KOPT-K1 (cell line): Measurements from ENCODE around the gene NIPBL.
"Not testable (repeated sequence)": the region's sequence is repeated elsewhere in the genome, so short reads cannot be mapped to it uniquely, and the experiment has no call there.

Experiments used
- H3K27ac ChIP-seq: fragments of 200-600 bp; sonication (generic); 2 replicates; pipeline ENCODE4 v1.5.1; 2016; ENCODE audit warnings: antibody characterized with exemption, mild to moderate bottlenecking, low read depth, low read length; ENCODE audit not compliant: poor library complexity, severe bottlenecking
- H3K36me3 ChIP-seq: fragments of 200-600 bp; sonication (generic); 2 replicates; pipeline ENCODE4 v1.5.1; 2017; ENCODE audit warnings: antibody characterized with exemption, mild to moderate bottlenecking, low read length, moderate library complexity; ENCODE audit not compliant: insufficient read depth
- H3K9me3 ChIP-seq: fragments of 200-600 bp; sonication (generic); 2 replicates; pipeline ENCODE4 v1.5.1; 2017; ENCODE audit warnings: antibody characterized with exemption, low read length, mild to moderate bottlenecking; ENCODE audit not compliant: insufficient read depth, poor library complexity, severe bottlenecking

Gene NIPBL

DNA sequence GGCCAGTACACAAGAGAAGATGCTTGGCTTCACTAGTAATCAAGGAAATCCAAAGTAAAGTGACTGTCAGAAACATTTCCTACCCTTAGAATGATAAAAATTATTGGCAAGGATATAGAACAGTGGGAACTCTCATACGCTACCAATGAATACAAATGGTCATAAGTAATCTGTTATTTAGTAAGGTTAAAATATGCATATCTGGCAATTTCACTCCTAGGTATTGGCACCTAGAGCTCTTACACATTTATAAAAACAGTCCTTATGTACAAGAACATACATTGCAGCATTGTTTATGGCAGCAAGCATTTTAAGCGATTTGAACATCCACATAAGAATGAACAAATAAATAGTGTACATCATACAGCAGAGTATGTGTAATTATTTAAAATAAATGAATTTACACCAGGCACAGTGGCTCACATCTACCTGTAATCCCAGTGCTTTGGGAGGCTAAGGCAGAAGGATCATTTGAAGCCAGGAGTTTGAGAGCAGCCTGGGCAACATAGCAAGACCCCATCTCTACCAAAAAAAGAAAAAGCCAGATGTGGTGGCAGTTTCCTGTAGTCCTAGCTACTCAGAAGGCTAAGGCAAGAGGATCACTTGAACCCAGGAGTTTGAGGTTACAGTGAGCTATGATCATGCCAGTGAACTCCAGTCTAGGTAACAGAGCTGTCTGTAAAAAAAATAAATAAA, 93.3 kb downstream of the NIPBL start:
- H3K9me3 ChIP-seq, result no peaks in the 10 kb centered on the region
- H3K36me3 ChIP-seq, result peaks cover 84% of the 10 kb centered on the region
- H3K27ac ChIP-seq, result no peak overlapping the region

DNA sequence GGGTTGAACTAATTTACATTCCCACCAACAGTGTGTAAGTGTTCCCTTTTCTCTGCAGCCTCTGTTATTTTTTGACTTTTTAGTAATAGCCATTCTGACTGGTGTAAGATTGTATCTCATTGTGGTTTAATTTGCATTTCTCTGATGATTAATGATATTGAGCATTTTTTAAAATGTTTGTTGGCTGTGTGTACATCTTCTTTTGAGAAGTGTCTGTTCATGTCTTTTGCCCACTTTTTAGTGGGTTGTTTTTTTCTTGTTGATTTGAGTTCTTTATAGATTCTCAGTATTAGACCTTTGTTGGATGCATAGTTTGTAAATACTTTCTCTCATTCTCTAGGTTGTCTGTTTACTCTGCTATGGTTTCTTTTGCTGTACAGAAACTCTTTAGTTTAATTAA, 101.6 kb downstream of the NIPBL start:
- Histone ChIP-seq H3K36me3 (peaks cover 74% of the 10 kb centered on the region), H3K27ac (no peak overlapping the region), H3K9me3 (peaks cover 34% of the 10 kb centered on the region)

DNA sequence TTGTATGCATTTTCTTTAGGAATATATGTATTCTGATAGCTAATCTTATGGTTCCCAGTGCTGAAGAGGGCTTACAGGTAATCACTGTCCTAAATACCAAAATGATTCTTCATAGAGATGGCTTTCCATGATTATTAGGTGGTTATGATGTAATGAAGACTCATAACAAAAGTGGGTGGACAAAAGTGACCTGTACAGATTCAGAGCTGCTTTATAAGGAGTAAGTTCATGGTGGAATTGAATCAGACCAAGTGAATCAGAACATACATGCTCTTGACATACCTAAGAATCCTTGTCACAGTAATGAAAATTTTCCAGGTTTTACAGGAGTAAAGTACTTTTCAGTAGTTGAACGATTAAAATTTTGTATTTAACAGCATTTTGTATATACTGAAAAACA, 105.6 kb downstream of the NIPBL start:
- H3K27ac ChIP-seq, result no peak overlapping the region
- H3K9me3 ChIP-seq, result peaks cover 30% of the 10 kb centered on the region

DNA sequence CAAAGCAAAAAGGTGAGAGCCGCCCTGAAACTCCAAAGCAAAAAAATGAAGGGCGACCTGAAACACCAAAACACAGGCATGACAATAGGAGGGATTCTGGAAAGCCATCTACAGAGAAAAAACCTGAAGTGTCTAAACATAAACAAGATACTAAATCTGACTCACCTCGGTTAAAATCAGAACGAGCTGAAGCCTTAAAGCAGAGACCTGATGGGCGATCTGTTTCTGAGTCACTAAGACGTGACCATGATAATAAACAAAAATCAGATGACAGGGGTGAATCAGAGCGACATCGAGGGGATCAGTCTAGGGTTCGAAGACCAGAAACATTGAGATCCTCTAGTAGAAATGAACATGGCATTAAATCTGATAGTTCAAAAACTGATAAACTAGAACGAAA, 108.8 kb downstream of the NIPBL start:
- Histone ChIP-seq H3K27ac (no peak overlapping the region), H3K36me3 (peaks cover 39% of the 10 kb centered on the region), H3K9me3 (no peaks in the 10 kb centered on the region)

More for the DNA sequence above, 105.6 kb downstream of the NIPBL start:
- H3K36me3 ChIP-seq, result peaks cover 61% of the 10 kb centered on the region

DNA sequence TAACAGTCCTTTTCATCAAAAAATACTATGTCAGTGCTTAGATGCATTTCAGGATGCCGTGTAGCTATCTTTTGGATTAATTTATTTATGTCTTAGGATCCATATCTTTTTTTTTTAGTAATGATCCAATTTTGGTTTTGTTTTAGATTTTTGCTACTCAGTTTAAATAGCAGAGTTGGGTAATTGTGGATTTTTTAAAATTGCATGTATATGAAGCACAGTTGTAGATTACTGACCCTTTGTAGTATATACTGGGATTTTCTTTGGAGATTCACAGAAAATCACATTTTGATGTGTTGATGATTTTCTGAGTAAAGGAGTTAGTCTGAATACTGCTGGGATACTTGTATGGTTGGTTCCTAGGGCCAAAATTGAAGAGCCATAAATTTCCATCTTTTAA, 111.8 kb downstream of the NIPBL start:
- Histone ChIP-seq H3K27ac (no peak overlapping the region), H3K36me3 (peaks cover 35% of the 10 kb centered on the region), H3K9me3 (no peaks in the 10 kb centered on the region)

DNA sequence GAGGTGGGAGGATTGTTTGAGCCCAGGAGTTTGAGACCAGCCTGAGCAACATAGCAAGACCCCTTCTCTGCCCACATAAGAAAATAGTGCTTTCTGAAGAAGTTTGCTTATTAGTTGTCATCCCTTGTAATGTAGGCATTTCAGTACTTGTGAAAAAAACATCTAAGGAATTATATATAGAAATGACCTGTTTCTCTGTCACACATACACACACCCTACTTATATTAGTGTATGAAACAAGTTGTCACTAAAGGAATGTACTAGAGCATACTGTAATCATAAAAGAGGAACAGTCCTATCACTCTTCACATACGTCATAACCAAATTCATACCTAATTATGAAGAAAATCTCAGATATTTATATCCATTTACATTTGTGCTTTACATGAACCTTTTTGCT, 122.0 kb downstream of the NIPBL start:
- Histone ChIP-seq H3K36me3 (peaks cover 78% of the 10 kb centered on the region), H3K9me3 (no peaks in the 10 kb centered on the region), H3K27ac (no peak overlapping the region)

DNA sequence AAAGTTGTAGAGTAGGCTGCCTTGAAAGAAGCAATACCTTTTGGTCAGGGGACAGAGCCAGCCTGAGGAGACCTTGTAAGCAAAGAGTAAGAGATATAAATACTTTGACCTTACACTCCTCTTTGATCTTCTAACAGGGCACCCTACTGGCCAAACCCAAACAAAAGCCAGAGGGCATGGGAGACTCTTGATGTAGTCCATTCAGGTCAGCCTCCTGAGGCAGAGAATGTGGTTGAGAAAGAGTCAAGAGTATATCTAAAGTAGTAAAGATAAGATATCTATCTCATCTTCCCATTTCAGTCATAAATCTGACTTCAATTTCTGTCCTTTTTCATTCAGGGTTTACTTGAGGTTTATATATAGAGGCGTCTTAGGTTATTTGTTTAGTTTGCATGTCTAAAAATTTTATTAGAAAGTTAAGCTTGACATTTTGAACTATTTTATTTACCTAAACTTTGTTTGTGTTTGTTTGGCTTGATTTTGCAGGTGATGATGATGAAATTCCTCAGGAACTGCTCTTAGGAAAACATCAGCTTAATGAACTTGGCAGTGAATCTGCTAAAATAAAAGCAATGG, 125.7 kb downstream of the NIPBL start:
- Histone ChIP-seq H3K9me3 (no peaks in the 10 kb centered on the region), H3K27ac (no peak overlapping the region), H3K36me3 (peaks cover 89% of the 10 kb centered on the region)

DNA sequence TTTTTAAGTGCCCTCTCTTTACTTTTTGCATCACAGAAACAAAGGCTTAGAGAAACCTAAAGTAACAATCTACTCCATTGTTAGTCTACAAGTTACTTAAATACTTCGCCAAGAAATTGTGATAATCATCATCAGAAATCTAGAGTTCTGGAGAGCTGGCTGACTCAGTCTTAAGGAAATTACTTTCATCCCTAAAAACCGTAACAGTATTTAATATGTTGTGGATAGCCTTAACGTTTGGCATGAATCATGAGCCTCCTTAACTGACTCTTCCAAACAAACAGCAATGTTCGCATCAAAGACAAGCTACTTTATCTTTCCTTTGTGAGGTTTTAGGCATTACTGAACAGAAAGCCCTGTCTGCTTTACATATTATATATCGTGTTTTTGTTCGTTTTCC, 128.7 kb downstream of the NIPBL start:
- H3K36me3 ChIP-seq, result peaks cover 95% of the 10 kb centered on the region
- no peaks in the 10 kb centered on the region for H3K9me3 ChIP-seq
- no peak overlapping the region for H3K27ac ChIP-seq

DNA sequence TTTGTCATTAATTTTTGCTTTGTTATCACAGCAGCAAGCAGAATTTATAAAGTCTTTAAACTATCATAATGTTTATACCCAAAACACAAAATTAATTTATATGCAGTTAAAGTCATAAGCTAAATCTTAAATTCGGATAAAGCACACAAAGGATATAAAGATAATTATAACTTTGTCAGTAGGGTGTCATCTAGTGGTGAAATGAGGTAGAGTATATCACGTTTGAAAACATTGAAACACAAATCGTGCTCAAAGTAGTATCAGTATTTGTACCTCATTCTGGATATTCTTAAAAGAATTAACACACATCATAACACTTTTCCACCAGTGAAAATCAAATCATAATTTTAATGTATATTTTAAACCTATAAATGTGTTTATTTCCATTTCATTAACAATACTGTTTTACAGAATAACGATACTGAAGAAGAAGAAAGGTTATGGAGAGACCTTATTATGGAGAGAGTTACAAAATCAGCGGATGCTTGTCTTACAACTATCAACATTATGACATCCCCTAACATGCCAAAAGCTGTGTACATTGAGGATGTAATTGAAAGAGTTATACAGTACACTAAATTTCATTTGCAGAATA, 129.5 kb downstream of the NIPBL start:
- H3K27ac ChIP-seq, result no peak overlapping the region
- peaks cover 94% of the 10 kb centered on the region for H3K36me3 ChIP-seq

DNA sequence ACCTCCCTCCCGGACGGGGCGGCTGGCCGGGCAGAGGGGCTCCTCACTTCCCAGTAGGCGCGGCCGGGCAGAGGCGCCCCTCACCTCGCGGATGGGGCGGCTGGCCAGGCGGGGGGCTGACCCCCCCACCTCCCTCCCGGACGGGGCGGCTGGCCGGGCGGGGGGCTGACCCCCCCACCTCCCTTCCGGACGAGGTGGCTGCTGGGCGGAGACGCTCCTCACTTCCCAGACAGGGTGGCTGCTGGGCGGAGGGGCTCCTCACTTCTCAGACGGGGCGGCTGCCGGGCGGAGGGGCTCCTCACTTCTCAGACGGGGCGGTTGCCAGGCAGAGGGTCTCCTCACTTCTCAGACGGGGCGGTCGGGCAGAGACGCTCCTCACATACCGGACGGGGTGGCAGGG, 136.6 kb downstream of the NIPBL start:
- not testable (repeated sequence) for H3K9me3 ChIP-seq, H3K27ac ChIP-seq
- H3K36me3 ChIP-seq, result peaks cover 70% of the 10 kb centered on the region

More for the DNA sequence above, 129.5 kb downstream of the NIPBL start:
- H3K9me3 ChIP-seq, result no peaks in the 10 kb centered on the region

DNA sequence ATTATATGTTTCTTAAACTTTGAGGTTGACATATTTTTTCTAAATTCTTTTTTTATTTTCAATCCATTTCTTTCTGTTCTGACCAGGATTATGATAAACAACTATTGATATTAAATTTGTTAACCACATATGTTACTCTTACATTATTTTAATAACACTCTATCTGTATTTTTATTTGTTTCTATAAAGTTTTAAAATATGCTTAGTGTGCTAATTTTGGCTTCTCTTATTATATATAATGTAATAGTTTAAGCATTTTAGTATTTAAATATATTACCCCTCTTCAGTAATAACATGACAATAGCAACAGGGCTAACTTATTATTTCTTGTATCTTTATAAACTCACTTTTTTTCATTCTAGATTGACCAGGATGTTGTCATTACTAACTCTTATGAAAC, 137.8 kb downstream of the NIPBL start:
- H3K36me3 ChIP-seq, result peaks cover 70% of the 10 kb centered on the region
- no peaks in the 10 kb centered on the region for H3K9me3 ChIP-seq
- H3K27ac ChIP-seq, result no peak overlapping the region

DNA sequence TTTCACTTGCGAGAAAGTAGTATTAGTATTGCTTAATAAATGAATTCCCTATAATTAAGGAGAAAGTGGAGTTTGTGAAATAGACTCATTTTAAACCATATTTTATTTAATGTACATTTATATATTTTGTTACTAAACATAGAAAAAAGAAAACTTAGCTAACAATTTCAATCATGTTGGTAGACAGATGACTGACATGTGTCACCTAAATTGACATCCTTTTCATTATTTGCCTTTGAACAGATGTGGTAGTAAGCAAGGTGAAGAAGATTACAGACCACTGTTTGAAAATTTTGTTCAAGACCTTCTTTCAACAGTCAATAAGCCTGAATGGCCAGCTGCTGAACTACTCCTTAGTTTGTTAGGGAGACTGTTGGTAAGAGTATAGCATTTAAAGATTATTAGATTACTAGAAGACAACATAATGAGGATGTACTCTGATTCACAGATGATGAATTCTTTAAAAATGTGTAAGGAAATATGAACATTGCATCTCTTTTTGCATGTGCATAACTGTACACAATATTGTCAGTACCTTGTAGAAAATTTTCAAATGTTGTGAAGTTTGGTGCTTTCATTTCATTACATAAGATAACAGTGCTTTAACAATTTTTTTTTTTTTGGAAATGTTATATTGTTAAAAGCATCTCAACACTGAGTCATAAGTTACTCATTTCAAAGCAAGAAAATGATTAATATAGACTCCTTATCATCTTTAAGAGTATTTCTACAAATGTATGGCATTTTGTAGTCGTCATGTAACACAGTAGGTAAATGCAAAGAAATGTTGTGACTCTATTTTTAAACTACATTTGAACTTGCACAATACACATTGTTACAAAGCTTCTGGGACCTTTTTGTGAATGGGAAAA, 139.5 kb downstream of the NIPBL start:
- H3K27ac ChIP-seq, result no peak overlapping the region
- H3K9me3 ChIP-seq, result no peaks in the 10 kb centered on the region
- H3K36me3 ChIP-seq, result peaks cover 65% of the 10 kb centered on the region

DNA sequence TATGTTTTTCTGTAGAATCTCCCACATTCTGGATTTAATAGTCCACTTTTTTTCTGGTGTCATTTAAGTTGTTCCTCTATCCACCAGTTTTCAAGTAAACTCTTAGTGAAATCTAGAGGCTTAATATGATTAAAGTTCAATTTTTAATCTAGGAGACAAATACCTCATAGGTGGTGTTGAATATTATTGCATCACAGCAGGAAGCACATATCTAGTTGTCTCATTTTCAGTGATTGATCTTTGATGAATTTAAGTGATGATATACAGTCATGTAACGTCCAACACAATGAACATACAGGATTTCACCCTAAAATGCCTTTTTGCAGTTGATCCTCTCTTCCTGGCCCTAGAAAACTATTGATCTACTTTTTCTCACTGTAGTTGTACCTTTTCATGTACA, 152.3 kb downstream of the NIPBL start:
- no peak overlapping the region for H3K27ac ChIP-seq
- no peaks in the 10 kb centered on the region for H3K9me3 ChIP-seq
- H3K36me3 ChIP-seq, result peaks cover 87% of the 10 kb centered on the region

DNA sequence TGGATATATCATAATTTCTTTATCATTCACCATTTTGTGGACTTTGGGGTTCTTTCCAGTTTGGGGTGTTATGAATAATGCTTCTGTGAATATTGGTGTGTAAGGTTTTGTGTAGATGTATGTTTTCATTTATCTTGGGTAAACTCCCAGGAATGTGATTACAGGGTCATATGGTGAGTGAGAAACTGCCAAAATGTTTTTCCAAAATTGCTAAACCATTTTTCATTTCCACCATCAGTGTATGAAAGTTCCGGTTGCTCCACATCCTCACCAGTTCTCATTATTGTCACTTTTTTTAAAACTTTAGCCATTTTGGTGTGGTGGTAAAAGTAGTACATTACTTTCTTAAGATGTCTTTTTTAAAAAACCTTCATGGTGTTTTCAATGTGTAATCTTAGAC, 152.9 kb downstream of the NIPBL start:
- Histone ChIP-seq H3K36me3 (peaks cover 86% of the 10 kb centered on the region), H3K27ac (no peak overlapping the region), H3K9me3 (no peaks in the 10 kb centered on the region)

DNA sequence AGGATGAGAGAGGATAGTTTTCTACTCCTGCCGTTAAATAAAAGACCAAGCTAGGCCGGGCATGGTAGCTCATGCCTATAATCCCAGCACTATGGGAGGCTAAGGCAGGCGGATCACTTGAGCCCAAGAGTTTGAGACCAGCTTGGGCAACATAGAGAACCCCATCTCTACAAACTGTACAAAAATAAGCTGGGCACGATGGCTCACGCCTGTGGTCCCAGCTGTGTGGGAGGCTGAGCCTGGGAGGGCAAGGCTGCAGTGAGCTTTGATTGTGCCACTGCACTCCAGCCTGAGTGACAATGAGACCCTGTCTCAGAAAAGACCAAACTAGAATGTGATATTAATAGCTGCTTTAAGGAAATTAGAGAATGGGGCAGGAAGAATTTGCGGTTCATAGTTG, 158.4 kb downstream of the NIPBL start:
- H3K27ac ChIP-seq, result no peak overlapping the region
- peaks cover 58% of the 10 kb centered on the region for H3K36me3 ChIP-seq
- no peaks in the 10 kb centered on the region for H3K9me3 ChIP-seq
